HepG2 (cell line): Measurements from ENCODE around the gene DDAH2. TPM values are rescaled to one million over a fixed set of nuclear protein-coding genes. Genes with fewer than 3 reads are reported as not detected.

ENCODE experiments used
- CEBPZ ChIP-seq: IDR thresholded peaks from 2 replicates; pipeline ENCODE4 v1.6.1; 2012; ENCODE audit warnings: low read length, improper control_type of control experiment
- CHCHD3 ChIP-seq: sonication (generic); formaldehyde crosslinking; IDR thresholded peaks from 2 replicates; pipeline ENCODE4 v1.8.0; 2022; ENCODE audit warnings: mild to moderate bottlenecking, missing genetic modification reagents, moderate library complexity
- FOXC1 ChIP-seq: sonication (generic); formaldehyde crosslinking; IDR thresholded peaks from 2 replicates; pipeline ENCODE4 v1.8.0; 2022; ENCODE audit warnings: mild to moderate bottlenecking, missing genetic modification reagents, borderline replicate concordance
- HES4 ChIP-seq: sonication (generic); formaldehyde crosslinking; IDR thresholded peaks from 2 replicates; pipeline ENCODE4 v1.9.0; 2021; ENCODE audit warnings: mild to moderate bottlenecking, missing genetic modification reagents, borderline replicate concordance
- KLF15 ChIP-seq: sonication (generic); formaldehyde crosslinking; IDR thresholded peaks from 2 replicates; pipeline ENCODE4 v1.8.1; 2023; ENCODE audit warnings: borderline replicate concordance, mild to moderate bottlenecking, inconsistent platforms, missing genetic modification reagents, mixed read lengths
- MLLT10 ChIP-seq: sonication (generic); formaldehyde crosslinking; IDR thresholded peaks from 2 replicates; pipeline ENCODE4 v1.4.0; 2020; ENCODE audit warnings: missing genetic modification reagents
- MTA1 ChIP-seq: sonication (generic); formaldehyde crosslinking; IDR thresholded peaks from 2 replicates; pipeline ENCODE4 v1.4.0; 2020; ENCODE audit warnings: missing genetic modification reagents, mild to moderate bottlenecking, borderline replicate concordance
- SALL1 ChIP-seq: sonication (generic); formaldehyde crosslinking; IDR thresholded peaks from 2 replicates; pipeline ENCODE4 v1.8.0; 2022; ENCODE audit warnings: mild to moderate bottlenecking, missing genetic modification reagents
- SOX6 ChIP-seq, 2 experiments: fragments of 450-650 bp in 1 of 2; sonication (generic) in 1 of 2; formaldehyde crosslinking in 1 of 2; IDR thresholded peaks; 2 replicates each; pipeline versions ENCODE4 v1.4.0 to v1.6.1; 2017 to 2020; ENCODE audit warnings: antibody characterized with exemption in 1 of 2, mild to moderate bottlenecking in 1 of 2, missing genetic modification reagents in 1 of 2
- TBX3 ChIP-seq: fragments of 450-650 bp; IDR thresholded peaks from 2 replicates; pipeline ENCODE4 v1.6.1; 2017; ENCODE audit warnings: antibody characterized with exemption, mild to moderate bottlenecking, inconsistent platforms, borderline replicate concordance
- USF2 ChIP-seq, 2 experiments: sonication (generic) in 1 of 2; formaldehyde crosslinking in 1 of 2; IDR thresholded peaks; 2 replicates each; pipeline versions ENCODE4 v1.5.1 to v1.6.1; 2011 to 2020; ENCODE audit warnings: borderline replicate concordance in 1 of 2, low read depth in 1 of 2, low read length in 1 of 2, mild to moderate bottlenecking in 1 of 2, missing genetic modification reagents in 1 of 2, moderate library complexity in 1 of 2
- ZBTB1 ChIP-seq: sonication (generic); formaldehyde crosslinking; IDR thresholded peaks from 2 replicates; pipeline ENCODE4 v1.4.0; 2020; ENCODE audit warnings: missing genetic modification reagents, borderline replicate concordance
- ZIK1 ChIP-seq: sonication (generic); formaldehyde crosslinking; IDR thresholded peaks from 2 replicates; pipeline ENCODE4 v1.5.0; 2020; ENCODE audit warnings: mild to moderate bottlenecking, low read depth, missing genetic modification reagents, borderline replicate concordance
- ZNF253 ChIP-seq: sonication (generic); formaldehyde crosslinking; IDR thresholded peaks from 2 replicates; pipeline ENCODE4 v1.8.0; 2022; ENCODE audit warnings: mild to moderate bottlenecking, missing genetic modification reagents, borderline replicate concordance
- ZNF354B ChIP-seq: sonication (generic); formaldehyde crosslinking; IDR thresholded peaks from 2 replicates; pipeline ENCODE4 v1.8.0; 2022; ENCODE audit warnings: mild to moderate bottlenecking, missing genetic modification reagents
- ZNF713 ChIP-seq: sonication (generic); formaldehyde crosslinking; IDR thresholded peaks from 2 replicates; pipeline ENCODE4 v1.4.0; 2020; ENCODE audit warnings: mild to moderate bottlenecking, missing genetic modification reagents
- ZNF761 ChIP-seq: sonication (generic); formaldehyde crosslinking; conservative IDR thresholded peaks from 2 replicates; pipeline ENCODE4 v1.4.0; 2020; ENCODE audit warnings: mild to moderate bottlenecking, missing genetic modification reagents
- ZNF777 ChIP-seq: sonication (generic); formaldehyde crosslinking; IDR thresholded peaks from 2 replicates; pipeline ENCODE4 v1.4.0; 2020; ENCODE audit warnings: missing genetic modification reagents
- polyA plus RNA-seq, 8 experiments: library from polyadenylated mRNA; depleted of rRNA in 3 of 8; stranded (reverse) in 7 of 8; unstranded in 1 of 8; fragments of >200 nt; fragmentation: Illumina TruSeq in 4 of 8; extraction: Trizol in 4 of 8; gene quantifications; 2 replicates each; pipeline versions ENCODE4 v1.2.1 to v1.2.3, GENCODE V29; 2011 to 2016; ENCODE audit warnings: low read depth in 4 of 8, missing spikeins in 1 of 8, mixed read lengths in 1 of 8; ENCODE audit not compliant: insufficient read depth in 1 of 8
- total RNA-seq, 5 experiments: library from RNA; depleted of rRNA; stranded (reverse); fragments of >200 nt; fragmentation: Illumina TruSeq; extraction: Trizol; gene quantifications; 2 replicates each; pipeline ENCODE4 v1.2.3, GENCODE V29; 2016; ENCODE audit warnings: low read depth in 1 of 5
- TF ChIP-seq, protein P1 (sequence below): fragments of 450-650 bp; IDR thresholded peaks from 2 replicates; pipeline ENCODE4 v1.6.1; 2017

DDAH2 gene
- total and polyA plus RNA-seq, 2 of the 13 experiments (the other 11 are each of a cell fraction or from before 2014, with no cell fraction given): 16.4 to 21.1 TPM

DNA sequence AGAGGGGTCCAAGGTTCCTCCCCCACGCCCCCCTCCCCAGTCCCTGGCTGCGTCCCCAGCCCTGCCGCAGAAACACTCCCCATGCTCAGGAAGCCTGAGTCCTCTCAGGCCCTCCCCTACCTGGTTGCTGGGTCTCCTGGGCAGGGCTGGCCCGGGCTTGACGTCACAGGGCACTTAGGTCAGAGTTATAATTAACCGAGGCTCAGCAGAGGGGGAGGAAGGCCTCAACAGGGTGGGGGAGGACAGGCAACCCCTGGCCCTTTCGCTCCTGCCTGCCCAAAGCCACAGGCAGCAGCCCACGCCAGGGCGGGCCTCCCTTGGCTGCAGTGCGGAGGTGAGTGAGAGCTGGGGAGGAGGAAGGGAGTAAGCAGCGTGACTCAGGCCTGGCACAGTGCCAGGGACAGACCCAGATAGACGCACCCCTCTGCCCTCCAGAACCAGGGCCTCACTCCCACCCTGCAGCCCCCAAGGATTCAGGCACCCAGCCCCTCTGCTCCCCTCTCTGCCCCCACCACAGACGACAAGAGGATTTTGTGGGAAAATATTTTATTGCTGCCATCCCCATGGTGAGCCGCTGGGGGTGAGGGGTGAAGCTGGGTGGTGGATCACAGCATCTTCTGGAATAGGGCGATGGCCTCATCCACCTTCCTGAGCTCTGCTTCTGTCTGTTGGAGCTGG is 48.0 kb upstream of the DDAH2 start, which contains the start of gene VWA7 (continued):
- no peak for TF ChIP-seq TBX3
- no peak for TF ChIP-seq CHCHD3 (CRISPR knock-in tag)
- TF ChIP-seq ZBTB1: no peak
- TF ChIP-seq ZNF354B: no peak
- TF ChIP-seq, protein P1, sequence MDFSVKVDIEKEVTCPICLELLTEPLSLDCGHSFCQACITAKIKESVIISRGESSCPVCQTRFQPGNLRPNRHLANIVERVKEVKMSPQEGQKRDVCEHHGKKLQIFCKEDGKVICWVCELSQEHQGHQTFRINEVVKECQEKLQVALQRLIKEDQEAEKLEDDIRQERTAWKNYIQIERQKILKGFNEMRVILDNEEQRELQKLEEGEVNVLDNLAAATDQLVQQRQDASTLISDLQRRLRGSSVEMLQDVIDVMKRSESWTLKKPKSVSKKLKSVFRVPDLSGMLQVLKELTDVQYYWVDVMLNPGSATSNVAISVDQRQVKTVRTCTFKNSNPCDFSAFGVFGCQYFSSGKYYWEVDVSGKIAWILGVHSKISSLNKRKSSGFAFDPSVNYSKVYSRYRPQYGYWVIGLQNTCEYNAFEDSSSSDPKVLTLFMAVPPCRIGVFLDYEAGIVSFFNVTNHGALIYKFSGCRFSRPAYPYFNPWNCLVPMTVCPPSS: no peak
- peak; percentile 86; the same call in 1 of the 2 replicates for TF ChIP-seq FOXC1 (CRISPR knock-in tag)
- no peak for TF ChIP-seq ZNF777 (CRISPR knock-in tag)
- no peak; the same call in 1 of the 2 replicates for TF ChIP-seq MTA1
- TF ChIP-seq ZNF713: no peak
- TF ChIP-seq SALL1 (CRISPR knock-in tag): peak; percentile 87
- no peak for TF ChIP-seq ZNF253 (CRISPR knock-in tag)
- TF ChIP-seq MLLT10 (CRISPR knock-in tag): no peak
- no peak for TF ChIP-seq USF2 (IDR thresholded peaks at IDR 0.05; ENCODE audit: low read depth, low read length)
- no peak; the same call in 1 of the 2 replicates for TF ChIP-seq USF2 (CRISPR knock-in tag; IDR thresholded peaks at IDR 0.05; ENCODE audit: borderline replicate concordance)
- TF ChIP-seq CEBPZ: no peak
- TF ChIP-seq SOX6 (IDR thresholded peaks at IDR 0.05): no peak
- TF ChIP-seq SOX6 (CRISPR knock-in tag; IDR thresholded peaks at IDR 0.05): peak; percentile 83
- TF ChIP-seq ZIK1 (CRISPR knock-in tag): no peak
- no peak for TF ChIP-seq KLF15 (CRISPR knock-in tag)
- no peak for TF ChIP-seq HES4 (CRISPR knock-in tag)
- no peak for TF ChIP-seq ZNF761 (CRISPR knock-in tag)
